IPS-NIHi11 (cell line): ENCODE measurements around the gene RPS2.

Source experiments
- DNase-seq: peaks from one replicate; pipeline ENCODE4 v3.0.0; 2012; ENCODE audit warnings: mixed read lengths, low spot score

RPS2 gene

GRCh38 chr16:1998852-1999801 lies 34.5 kb upstream of the RPS2 start:
- no peak for DNase-seq

- no peak for DNase-seq
Observed at GRCh38 chr16:1998360-1998835, 33.8 kb upstream of the RPS2 start.

- no peak for DNase-seq
Observed at GRCh38 chr16:1997494-1998359, 33.1 kb upstream of the RPS2 start.

- no peak for DNase-seq
Observed at GRCh38 chr16:1993731-1994131, 29.1 kb upstream of the RPS2 start.

- peak; percentile 85 for DNase-seq
Observed at GRCh38 chr16:1992704-1993317, 28.2 kb upstream of the RPS2 start.

- DNase-seq, result peak; percentile 98
Observed at GRCh38 chr16:1991948-1992703, 27.5 kb upstream of the RPS2 start.

- no peak for DNase-seq
Observed at GRCh38 chr16:1991588-1991947, 26.9 kb upstream of the RPS2 start.

GRCh38 chr16:1991135-1991551 lies 26.5 kb upstream of the RPS2 start:
- no peak for DNase-seq

- peak; percentile 66 for DNase-seq
Observed at GRCh38 chr16:1990351-1991134, 25.9 kb upstream of the RPS2 start.

- no peak for DNase-seq
Observed at GRCh38 chr16:1990101-1990350, 25.4 kb upstream of the RPS2 start.

GRCh38 chr16:1989209-1990100 lies 24.8 kb upstream of the RPS2 start, which contains the start of gene SYNGR3:
TSS of gene SYNGR3 (plus strand) at chr16:1989970. CDS start at chr16:1990103, 133 bp downstream.
- DNase-seq, result peak; percentile 59

GRCh38 chr16:1987198-1987597 lies 22.6 kb upstream of the RPS2 start:
- no peak for DNase-seq

- no peak for DNase-seq
Observed at GRCh38 chr16:1985466-1986150, 21.0 kb upstream of the RPS2 start.

GRCh38 chr16:1984347-1985225 lies 20.0 kb upstream of the RPS2 start:
- DNase-seq, result no peak

- DNase-seq, result peak; percentile 98
Observed at GRCh38 chr16:1983544-1984346, 19.1 kb upstream of the RPS2 start, which contains the start of gene GFER. TSS of gene GFER (plus strand) at chr16:1984193. CDS start at chr16:1984219, 26 bp downstream.

- DNase-seq, result no peak
Observed at GRCh38 chr16:1982991-1983543, 18.4 kb upstream of the RPS2 start.

- DNase-seq, result no peak
Observed at GRCh38 chr16:1982013-1982433, 17.4 kb upstream of the RPS2 start.
